Activated T-cell treated with anti-CD3 and anti-CD28 coated beads, Interleukin-2, amount 50 U/mL, for 48 hours (primary cell): ENCODE measurements around the gene CAMSAP2.

Experiments
- DNase-seq, 2 experiments: peaks; one replicate each; pipeline ENCODE4 v3.0.0-alpha.2; 2020

CAMSAP2 gene

DNA sequence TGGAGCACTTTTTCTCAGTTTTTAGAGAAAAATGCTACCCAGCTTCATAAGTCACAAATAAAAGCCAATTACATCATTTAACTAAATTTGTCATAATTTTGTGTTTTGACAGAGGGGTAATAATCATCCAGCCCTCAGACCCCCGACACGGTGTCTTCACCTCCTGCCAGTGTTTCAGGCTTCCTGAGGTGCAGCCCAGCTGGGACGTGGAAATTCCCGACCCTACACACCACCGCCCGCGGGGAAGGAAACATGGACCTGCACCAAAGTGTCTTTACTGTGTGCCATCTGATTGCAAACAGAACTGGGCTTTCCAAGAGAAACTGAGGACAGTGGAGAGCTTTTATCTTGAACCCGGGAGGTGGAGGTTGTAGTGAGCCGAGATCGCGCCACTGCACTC is 148.3 kb downstream of the CAMSAP2 start:
- DNase-seq: no peak

DNA sequence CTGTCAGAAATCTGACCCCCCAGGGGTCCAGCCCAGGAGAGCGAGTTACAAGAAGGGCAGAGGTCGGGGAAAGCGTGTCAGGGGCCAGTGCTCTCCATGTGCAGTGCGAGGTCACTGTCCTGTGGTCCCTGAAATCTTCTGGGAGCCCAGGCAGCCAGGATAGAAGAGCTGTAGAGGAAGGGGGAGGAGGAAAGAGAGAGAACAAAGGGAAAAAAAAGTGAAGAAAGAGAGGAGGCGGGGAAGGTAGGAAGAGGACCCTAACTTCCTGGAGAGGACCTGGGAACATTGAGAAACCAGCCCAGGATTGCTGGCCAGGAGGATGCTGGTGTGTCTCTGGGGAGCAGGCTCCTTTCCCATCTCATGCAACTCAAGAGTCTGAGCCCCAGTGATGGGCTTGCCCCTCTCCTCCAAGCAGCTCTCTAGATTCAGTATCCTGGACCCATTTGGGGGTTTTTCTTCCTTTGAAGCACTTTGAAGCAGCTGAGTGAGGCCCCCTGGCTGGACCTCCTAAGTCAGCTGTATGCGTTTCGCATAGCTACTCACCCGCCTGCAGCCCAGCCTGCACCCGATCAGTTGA is 149.2 kb downstream of the CAMSAP2 start:
- no peak for DNase-seq

DNA sequence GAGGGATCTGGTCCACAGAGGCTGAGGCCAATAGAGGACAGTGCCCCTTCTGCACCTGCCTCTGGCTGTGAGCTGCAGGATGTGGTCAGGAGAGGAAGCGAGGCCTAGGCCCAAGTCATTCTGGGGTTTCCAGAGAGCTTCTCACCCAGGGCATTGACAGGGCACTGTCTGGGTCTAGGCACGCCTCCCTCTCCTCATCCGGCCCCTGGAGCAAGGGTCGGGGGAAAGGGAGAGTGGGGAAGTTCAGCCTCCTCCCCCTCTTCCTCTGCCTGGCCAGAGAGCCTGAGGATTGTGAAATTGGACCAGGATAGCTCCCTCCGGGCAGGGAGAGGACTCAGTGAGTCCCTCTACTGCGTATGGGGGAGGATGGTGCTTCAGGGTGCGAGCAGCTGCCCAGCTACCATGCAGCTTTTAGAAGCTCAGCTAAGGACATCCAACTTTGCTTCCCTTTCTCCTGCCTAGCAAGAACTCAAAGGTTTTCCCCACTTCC is 149.7 kb downstream of the CAMSAP2 start:
- DNase-seq: peak; percentile 72 to 78

DNA sequence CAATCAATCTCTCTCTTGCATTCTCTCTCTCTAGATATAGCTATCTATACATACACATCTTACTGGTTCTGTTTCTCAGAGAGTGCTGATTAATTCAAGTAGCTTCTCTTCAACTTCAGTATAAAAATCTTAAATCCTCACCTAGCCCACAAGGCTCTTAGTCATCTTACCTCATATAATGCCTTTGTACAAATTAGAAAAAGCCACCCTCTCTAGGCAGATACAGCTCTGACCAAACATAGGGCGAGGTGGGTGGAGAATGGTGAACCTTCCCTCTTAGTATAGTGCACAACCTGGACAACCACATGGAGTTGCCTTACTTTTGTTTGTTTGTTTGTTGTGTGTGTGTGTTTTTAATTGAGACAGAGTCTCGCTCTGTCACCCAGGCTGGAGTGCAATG is 150.9 kb downstream of the CAMSAP2 start:
- DNase-seq: peak in 1 of 2 experiments; percentile 60

DNA sequence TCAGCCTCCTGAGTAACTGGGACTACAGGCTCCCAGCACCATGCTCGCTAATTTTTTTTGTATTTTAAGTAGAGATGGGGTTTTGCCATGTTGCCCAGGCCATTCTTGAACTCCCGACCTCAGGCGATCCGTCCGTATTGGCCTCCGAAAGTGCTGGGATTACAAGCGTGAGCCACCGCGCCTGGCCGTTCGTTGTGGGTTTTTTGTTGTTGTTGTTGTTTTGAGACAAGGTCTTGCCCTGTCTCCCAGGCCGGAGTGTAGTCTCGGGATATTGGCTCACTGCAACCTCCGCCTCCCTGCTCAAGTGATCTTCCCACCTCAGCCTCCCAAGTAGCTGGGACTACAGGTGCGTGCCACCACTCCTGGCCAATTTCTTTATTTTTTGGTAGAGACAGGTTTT is 151.3 kb downstream of the CAMSAP2 start:
- no peak for DNase-seq

DNA sequence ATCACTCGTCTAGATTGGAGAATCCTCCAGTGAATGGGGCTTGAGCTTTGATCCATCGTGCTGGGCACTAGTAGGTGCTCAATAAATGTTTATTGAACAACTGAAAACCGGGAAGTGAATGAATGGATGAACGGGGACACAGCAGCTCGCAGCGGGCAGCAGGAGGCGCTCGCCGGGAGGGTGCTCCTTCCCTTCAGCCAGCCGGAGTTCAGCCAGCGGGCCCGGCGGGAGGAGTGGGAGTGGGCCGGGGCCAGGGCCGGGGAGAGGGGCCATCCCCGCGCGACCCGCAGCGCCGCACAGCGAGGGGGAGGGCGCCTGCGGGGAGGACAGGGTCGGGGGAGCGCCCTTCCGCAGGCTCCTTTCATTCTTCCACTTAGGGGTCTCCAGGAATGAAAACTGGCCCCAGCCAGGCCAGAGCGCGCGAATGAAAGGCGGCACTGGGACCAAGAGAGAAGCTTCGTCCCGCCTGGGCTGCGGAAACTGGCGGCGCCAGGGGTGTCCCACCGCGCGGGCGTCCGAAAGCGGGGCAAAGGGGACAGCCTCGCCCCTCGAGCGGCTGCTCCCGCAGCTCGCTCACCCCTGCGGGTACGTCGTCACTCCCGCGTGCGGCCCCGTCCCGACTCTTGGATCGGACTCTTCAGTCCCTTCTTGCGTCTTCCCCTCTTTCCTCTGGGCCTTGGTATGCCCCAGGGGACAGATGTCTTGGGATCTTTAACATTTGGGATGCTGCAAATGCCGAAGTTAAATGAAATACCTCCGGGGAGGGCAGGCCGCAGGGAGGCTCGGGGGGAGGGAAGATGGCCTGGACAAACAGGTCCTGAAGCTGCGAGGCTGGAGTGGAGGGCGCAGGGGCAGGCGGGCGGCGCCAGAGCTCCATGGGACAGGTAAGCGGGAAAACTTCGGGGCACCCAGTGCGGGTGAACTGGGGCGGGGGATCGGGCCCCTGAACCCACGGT is 152.4 kb downstream of the CAMSAP2 start:
- no peak for DNase-seq

DNA sequence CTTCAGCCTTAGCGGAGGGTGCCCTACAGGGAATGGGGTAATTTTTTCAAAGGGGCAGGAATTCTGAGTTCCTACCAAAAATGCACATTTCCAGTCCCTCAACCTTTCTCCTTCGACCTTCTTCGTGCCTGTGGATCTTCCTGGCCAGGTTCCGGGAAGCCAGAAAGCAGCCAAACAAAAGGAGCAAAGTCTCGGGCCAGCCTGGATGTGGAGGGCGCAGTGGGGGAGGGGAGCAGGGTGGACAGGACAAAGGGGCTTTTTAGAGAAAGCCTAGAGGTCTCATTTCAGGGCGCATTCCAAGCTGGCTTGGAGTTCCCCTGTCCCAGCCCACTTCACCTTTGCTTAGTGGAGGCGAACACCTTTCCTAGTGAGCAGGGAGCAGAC is 153.1 kb downstream of the CAMSAP2 start:
- DNase-seq: no peak

DNA sequence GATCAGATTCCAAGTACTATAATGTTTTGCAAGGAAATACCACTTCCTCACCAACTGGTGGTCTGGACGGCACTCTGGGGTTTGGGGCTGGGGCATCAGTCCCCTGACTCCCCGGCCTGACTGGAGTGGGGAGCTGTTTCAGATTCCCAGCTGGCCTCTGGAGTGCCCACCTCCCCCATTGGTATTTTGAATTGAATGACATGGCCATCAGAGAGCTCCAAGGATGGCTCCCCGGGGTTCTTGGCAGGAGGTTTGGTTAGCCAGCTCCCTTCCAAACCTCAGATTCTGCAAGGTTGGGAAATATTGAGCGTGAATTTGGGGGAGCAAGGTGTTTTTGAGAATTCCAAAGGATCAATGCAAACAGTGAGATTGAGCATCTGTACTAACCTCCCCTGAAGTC is 153.9 kb downstream of the CAMSAP2 start:
- no peak for DNase-seq

DNA sequence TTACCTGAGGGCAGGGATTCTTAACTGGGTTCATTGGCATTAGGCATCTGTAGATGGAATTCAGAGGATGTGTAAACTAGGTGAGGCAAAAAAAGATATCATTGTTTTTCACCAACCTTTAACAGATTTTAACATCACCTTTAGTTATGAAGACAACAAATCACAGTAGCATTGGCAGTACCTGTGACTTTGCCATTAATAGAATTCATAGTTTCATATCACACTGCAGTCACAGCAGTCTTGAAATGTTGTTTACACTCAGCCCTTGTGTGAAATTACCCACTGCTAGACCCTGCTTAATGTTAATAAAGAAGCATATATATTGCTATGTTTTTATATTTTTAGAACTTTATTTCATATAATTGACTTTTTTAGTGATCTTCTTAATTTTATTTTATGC is 154.3 kb downstream of the CAMSAP2 start:
- DNase-seq: no peak

DNA sequence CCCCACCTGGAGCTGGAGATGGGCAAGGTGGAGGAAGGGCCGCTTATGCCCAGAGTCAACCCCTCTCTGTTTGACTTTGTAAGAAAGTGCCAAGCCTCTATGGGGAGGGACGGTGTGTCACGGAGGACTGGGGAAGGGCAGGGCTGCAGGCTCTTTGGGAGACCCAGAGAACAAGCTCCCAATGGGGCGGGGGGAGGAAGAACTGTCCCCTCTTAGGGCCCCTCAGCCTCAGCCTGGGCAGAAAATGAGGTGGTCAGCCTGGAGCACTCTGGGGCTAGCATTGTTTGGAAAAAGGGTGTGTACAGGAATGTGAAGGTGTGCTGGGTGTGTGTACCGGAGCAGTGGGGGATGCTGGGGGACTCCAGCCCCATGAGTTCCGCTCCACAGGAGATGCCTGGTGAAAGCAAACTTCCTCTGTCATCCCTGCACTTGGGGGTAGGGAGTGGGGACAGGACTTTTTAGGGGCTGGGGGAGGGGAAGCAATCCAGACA is 154.8 kb downstream of the CAMSAP2 start:
- DNase-seq: no peak

DNA sequence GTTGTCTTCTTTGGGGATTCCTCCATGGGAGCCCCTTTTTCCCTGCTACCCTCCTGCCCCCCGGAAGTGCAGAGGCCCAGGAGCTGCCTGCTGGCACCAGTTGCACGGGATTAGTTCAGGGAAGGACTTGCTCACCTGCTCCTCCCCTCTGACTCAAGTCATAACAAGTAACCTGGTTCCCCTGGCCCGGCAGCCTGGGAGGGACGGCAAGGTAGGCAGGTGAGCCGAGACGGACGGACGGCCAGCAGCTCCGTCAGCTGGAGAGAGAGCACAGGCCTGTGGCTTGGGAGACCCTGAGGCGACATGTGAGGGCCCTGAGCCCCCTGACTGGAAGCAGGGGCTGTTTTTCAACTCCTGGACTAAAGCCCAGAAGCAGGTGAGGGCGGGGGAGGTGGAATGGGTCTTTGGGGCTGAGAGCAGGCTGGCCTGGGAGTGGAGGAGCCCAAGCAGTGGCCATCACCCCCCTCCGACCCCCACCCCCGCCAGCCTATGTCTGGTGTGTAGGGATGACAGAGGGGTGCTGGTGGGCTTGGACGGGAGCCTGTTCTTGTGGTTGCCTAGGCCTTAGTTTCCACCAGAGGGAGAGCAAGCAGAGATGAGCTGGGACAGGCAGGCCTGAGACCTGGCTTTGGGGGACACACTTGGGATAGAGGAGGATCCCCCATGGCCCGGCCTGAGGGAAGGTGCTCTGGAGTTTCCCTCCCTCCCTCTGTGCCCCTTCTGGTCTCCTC is 156.2 kb downstream of the CAMSAP2 start, which contains the start of gene INAVA:
Gene INAVA (plus strand): TSS at position 189 of the 731 bp plus-strand sequence. CDS start 3,501 bp downstream, outside the sequence.
- DNase-seq: no peak

DNA sequence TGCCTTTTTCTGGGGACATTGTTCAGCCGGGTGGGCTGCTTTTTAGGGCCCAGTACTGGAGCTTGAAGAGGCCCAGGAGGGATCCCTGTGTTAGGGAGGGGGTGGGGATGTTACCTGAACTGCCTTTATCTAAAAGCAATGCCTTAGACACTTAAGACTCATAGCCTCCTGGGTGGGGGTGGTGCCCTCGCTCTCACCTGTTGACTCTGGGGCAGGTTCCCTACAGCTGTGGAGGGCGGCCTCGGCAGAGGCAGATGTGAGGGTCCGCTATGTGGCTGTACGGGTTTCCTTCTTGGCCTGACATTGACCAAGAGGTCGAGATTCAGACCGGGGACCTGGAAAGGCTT is 156.7 kb downstream of the CAMSAP2 start:
- DNase-seq: no peak

DNA sequence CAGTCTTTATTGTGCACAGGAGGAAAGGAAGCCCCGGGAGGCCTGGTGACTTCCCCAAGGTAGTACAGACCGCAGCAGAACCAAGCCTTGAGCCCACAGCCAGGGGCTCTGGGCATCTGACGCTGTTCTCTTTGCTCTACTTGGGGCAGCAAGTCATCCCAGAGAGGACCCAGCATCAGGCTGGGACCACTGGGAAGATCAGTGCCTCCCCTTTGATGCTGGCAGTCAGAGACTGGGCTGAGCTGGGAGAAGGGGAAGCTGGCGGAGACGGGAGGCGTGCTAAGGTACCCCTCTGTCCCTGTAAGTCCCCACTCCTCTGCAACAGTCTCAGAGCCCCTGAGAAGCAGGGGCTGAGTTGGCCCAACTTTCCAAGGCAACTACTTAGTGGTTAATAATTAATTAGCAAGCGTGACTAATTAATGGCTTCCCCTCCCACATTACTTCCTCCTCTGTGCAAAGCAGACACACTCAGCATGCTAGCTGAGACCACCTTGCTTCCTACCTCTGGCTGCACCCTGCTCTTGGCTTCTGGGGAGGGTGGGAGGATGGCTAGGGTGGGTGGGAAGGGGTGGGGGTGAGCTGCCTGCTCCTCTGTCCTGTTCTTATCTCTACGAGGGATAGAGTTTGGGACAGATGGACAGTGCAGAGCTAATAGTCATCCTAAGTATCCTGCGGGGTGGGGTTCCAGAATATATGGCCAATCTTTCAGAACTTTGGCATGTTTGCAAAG is 157.3 kb downstream of the CAMSAP2 start:
- DNase-seq: no peak

DNA sequence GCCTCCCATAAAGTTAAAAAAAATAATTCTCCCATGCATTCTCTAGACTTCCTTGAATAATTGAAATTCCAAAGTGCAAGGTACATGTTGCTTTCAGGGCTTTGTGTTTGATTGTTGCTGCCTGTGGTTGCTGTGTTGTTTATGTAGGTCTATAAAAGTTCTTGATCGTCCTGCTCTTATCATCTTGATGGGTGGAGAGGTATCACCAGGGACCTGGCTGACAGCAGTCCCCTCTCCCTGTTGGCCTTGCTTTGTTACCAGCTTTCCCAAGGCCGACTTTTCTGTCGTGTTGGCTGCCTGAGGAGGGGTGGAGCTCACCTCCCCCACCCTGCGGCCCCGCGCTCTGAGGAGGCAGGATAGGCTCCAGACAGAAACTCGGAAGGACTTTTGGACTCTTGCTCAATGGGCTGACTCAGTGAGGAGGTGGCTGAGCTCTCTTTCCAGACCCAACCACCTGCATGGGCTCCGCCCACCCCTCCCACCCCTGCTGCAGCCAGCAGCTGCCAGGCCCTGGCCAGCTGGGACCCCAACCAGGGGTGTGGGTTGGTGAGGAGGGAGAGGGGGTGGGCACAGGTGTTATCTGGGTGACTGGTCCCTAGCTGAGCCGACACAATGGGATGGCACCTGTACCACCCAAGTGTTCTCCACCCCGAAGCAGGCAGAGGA is 158.0 kb downstream of the CAMSAP2 start:
- no peak for DNase-seq

DNA sequence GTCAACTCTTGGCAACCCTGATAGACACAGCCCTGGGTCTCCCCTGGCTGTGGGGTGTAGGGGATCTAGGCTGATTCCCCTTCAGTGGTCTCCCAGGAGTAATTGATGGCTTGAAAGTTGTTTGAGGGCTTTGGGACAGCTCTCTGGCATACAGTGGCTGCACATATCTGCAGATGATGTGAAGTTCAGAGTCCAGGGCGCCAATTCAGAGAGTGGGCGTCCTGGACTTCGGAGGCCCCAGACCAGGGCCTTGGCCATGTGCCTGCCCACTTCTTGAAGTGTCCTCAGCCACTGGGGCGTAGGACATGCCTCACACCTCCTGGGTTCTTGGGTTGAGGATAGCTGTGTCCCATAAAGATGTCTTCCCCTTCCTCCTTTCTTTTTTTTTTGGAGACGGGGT is 158.6 kb downstream of the CAMSAP2 start:
- DNase-seq: no peak

DNA sequence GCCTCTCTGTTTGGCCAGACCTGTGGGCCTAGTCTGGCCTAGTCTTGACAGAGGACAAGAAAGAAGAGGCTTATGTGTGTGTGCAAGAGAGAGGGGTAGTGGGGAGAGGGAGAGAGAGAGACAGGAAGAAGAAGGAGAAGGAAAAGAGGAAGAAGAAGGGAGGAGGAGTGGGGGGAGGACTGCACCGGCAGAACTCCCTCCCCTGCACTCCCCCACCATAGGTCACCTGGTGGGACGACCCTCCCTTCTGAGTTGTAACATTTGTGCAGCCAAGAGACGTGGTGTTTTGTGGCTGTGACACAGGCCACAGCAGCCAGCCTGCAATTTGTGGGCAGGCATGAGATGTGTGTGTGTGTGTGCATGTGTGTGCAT is 160.3 kb downstream of the CAMSAP2 start:
- no peak for DNase-seq

DNA sequence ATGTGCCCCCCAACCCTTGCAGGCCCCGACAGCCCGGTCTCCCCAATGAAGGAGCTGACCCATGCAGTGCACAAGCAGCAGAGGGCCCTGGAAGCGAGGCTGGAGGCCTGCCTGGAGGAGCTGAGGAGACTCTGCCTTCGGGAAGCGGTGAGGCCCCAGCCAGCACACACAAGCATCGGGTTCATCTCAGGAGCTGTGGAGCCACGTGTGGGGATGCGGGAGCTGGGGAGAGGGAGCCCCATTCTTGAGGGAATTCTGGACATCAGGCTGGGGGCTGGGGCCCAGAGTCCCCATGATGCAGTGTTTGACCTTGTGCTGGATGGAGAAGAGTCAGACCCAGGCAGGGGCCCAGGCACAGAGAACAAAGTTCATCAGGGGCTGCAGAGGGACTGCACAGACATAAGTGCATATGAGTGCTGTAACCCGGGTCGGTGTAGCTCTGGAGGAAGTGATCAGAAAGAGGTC is 160.8 kb downstream of the CAMSAP2 start:
- no peak for DNase-seq

DNA sequence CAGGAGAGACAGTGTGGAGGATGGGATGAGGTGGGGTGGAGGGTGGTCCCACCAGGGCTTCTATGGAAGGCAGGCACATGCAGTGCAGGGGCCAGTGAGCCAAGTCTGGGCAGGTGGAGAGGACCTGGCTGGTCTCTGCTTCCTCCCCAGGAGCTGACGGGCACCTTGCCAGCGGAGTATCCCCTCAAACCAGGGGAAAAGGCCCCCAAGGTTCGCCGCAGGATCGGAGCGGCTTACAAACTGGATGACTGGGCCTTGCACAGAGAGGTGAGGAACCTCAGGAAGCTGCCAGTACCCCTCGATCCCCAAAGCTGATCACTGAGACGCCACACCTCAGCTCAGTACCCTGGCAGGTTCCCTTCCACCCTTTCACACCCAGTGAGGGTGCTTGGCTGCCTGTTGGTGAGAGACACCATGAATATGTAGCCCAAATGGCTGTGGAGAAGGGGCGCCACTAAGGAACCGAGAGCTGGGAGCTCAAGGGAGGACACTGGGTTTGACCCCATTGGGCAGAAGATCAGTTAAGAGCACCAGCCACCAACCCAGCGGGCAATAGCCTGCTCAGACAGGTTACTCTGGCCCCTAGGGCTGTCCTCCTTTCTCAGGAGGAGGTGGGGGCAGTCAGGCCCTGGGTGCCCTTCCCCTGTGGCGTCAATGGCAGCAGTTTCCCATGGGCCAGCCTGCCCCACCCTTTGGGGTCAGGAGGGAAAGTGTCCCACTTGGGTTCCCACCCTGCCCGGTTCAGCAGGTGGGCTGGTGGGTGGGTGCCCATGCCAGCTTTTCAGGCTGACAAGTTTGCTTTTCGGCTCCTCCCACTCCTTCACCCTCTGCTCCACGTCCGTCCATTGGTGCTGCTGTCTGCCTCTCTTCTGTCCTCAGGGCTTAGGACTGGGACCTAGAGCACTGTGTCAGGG is 161.5 kb downstream of the CAMSAP2 start:
- no peak for DNase-seq

DNA sequence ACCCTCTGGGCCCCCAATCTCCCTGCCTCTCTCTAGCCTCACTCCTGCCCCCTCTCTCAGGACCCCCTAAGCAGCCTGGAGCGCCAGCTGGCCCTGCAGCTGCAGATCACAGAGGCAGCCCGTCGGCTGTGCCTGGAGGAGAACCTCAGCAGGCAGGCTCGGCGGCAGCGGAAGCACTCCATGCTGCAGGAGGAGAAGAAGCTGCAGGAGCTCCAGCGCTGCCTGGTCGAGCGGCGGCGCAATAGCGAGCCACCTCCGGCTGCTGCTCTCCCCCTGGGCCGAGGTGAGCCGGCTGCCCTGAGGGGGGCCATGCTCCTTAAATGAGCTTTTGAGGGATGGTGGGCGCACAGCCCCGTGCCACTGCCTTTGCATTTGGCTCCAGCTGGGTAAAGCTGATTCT is 162.2 kb downstream of the CAMSAP2 start:
- no peak for DNase-seq

DNA sequence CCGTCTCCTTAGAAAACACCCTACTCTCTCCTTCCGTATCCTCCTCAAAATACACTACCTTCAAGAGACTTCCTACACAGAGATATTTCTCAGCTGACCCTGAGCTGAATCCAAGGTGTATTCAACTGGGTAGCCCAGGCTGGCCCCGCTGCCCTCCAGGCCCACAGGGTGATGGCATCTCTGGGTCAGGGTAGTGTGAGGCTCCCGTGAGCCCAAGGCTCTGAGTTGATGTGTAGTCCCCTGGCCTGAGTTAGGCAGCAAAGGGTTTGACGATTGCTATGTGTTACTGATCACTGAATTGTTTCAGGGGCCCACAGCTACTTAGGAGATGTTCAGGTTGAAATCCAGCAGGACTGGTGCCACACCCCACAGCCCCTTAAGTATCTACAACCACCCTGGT is 162.7 kb downstream of the CAMSAP2 start:
- DNase-seq: no peak
